Measurements from ENCODE around the gene SERPINB2. TPM values are rescaled to one million over a fixed set of nuclear protein-coding genes. Genes with fewer than 3 reads are reported as not detected.

Gene SERPINB2
- total and polyA plus RNA-seq, 12 donors, result 0.12 to 0.20 (median 0.14) TPM; not detected in 9

- H3K9me3 ChIP-seq, result no peaks in the 10 kb centered on the region
- H3K36me3 ChIP-seq, result no peaks in the 10 kb centered on the region
- H3K4me3 ChIP-seq, result no peak overlapping the region
- H3K27me3 ChIP-seq, result no peaks in the 10 kb centered on the region
- H3K4me1 ChIP-seq, result peaks cover 0 to 4% (median 0%) of the 10 kb centered on the region in 9 donors
- H3K27ac ChIP-seq, result no peak overlapping the region
- WGBS, 2 donors, result 66 to 72% methylated on average over 2 of the region's 2 CpGs
- no peak for DNase-seq
- intact Hi-C loops (cut with DNase I), result no loop called here
- TF ChIP-seq CTCF (IDR thresholded peaks at IDR 0.05), result no peak
- no peak for ATAC-seq
Observed at GRCh38 chr18:63909870-63910269, 22.4 kb downstream of the SERPINB2 start.

- ATAC-seq (no peak), DNase-seq (no peak)
- Histone ChIP-seq H3K4me1 (peaks cover 0 to 5% (median 0%) of the 10 kb centered on the region in 9 donors), H3K9me3 (no peaks in the 10 kb centered on the region), H3K4me3 (no peak overlapping the region), H3K36me3 (no peaks in the 10 kb centered on the region), H3K27me3 (peaks cover 0 to 8% (median 0%) of the 10 kb centered on the region in 7 donors), H3K27ac (no peak overlapping the region)
- TF ChIP-seq CTCF (IDR thresholded peaks at IDR 0.05), result no peak
- 79 to 80% methylated on average over 5 of the region's 5 CpGs for WGBS, 2 donors
- intact Hi-C loops (cut with DNase I), result no loop called here
Observed at GRCh38 chr18:63917817-63918216, 30.3 kb downstream of the SERPINB2 start.

- DNase-seq (no peak), ATAC-seq (no peak)
- WGBS, 2 donors, result 80% methylated on average over 2 of the region's 2 CpGs
- H3K4me3 ChIP-seq, result no peak overlapping the region
- H3K27me3 ChIP-seq, result peaks cover 0 to 4% (median 0%) of the 10 kb centered on the region in 7 donors
- H3K36me3 ChIP-seq, result no peaks in the 10 kb centered on the region
- peaks cover 0 to 5% (median 0%) of the 10 kb centered on the region in 9 donors for H3K4me1 ChIP-seq
- TF ChIP-seq CTCF (IDR thresholded peaks at IDR 0.05), result no peak
- no peak overlapping the region for H3K27ac ChIP-seq
- no peaks in the 10 kb centered on the region for H3K9me3 ChIP-seq
- intact Hi-C loops (cut with DNase I), result no loop called here
Observed at GRCh38 chr18:63922049-63922448, 34.5 kb downstream of the SERPINB2 start.

- Histone ChIP-seq H3K27me3 (peaks cover 0 to 4% (median 0%) of the 10 kb centered on the region in 7 donors), H3K36me3 (no peaks in the 10 kb centered on the region), H3K4me1 (no peaks in the 10 kb centered on the region), H3K9me3 (peaks cover 0 to 2% (median 0%) of the 10 kb centered on the region in 11 donors), H3K27ac (no peak overlapping the region), H3K4me3 (no peak overlapping the region)
- intact Hi-C loops (cut with DNase I), result no loop called here
- ATAC-seq (no peak), DNase-seq (no peak)
- no peak for TF ChIP-seq CTCF (IDR thresholded peaks at IDR 0.05)
- WGBS, 2 donors, result 66 to 71% methylated on average over 1 of the region's 1 CpG
Observed at GRCh38 chr18:63924551-63924950, 37.0 kb downstream of the SERPINB2 start.

Data from heart right ventricle (tissue), 16 donors.